WERI-Rb-1 (cell line): Measurements from ENCODE around the gene ZBTB38.

Experiments used
- DNase-seq: peaks from one replicate; pipeline ENCODE4 v3.0.0-alpha.2; 2020
- H3K27ac ChIP-seq: fragments of 250-450 bp; sonication (Bioruptor Pico); 2 replicates; pipeline ENCODE4 v1.5.1; 2020; ENCODE audit warnings: mild to moderate bottlenecking, moderate library complexity
- H3K27me3 ChIP-seq: fragments of 250-450 bp; sonication (Bioruptor Pico); 2 replicates; pipeline ENCODE4 v1.5.1; 2021; ENCODE audit warnings: mild to moderate bottlenecking, low read depth, moderate library complexity; ENCODE audit not compliant: insufficient read depth, severe bottlenecking
- H3K36me3 ChIP-seq: fragments of 250-450 bp; sonication (Bioruptor Pico); 2 replicates; pipeline ENCODE4 v1.5.1; 2020; ENCODE audit warnings: mild to moderate bottlenecking, moderate library complexity
- H3K4me3 ChIP-seq: 2 replicates; pipeline ENCODE4 v1.5.1; 2011; ENCODE audit warnings: low read depth, mild to moderate bottlenecking, control low read depth, low read length
- H3K9me3 ChIP-seq: fragments of 250-450 bp; sonication (Bioruptor Pico); 2 replicates; pipeline ENCODE4 v1.5.1; 2021; ENCODE audit warnings: mild to moderate bottlenecking, moderate library complexity; ENCODE audit not compliant: severe bottlenecking
- TF ChIP-seq, protein P1 (sequence below): IDR thresholded peaks from 2 replicates; pipeline ENCODE4 v1.5.1; 2011; ENCODE audit warnings: low read depth, mild to moderate bottlenecking, control low read depth, inconsistent platforms, low read length

The ZBTB38 gene

GRCh38 chr3:141372656-141373055 lies 4.4 kb downstream of the ZBTB38 start:
- TF ChIP-seq, protein P1, sequence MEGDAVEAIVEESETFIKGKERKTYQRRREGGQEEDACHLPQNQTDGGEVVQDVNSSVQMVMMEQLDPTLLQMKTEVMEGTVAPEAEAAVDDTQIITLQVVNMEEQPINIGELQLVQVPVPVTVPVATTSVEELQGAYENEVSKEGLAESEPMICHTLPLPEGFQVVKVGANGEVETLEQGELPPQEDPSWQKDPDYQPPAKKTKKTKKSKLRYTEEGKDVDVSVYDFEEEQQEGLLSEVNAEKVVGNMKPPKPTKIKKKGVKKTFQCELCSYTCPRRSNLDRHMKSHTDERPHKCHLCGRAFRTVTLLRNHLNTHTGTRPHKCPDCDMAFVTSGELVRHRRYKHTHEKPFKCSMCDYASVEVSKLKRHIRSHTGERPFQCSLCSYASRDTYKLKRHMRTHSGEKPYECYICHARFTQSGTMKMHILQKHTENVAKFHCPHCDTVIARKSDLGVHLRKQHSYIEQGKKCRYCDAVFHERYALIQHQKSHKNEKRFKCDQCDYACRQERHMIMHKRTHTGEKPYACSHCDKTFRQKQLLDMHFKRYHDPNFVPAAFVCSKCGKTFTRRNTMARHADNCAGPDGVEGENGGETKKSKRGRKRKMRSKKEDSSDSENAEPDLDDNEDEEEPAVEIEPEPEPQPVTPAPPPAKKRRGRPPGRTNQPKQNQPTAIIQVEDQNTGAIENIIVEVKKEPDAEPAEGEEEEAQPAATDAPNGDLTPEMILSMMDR, result no peak
- H3K36me3 ChIP-seq, result no peaks in the 10 kb centered on the region
- no peak overlapping the region for H3K4me3 ChIP-seq
- H3K27ac ChIP-seq, result no peak overlapping the region
- no peak for DNase-seq
- H3K27me3 ChIP-seq, result no peaks in the 10 kb centered on the region
- no peaks in the 10 kb centered on the region for H3K9me3 ChIP-seq

DNA sequence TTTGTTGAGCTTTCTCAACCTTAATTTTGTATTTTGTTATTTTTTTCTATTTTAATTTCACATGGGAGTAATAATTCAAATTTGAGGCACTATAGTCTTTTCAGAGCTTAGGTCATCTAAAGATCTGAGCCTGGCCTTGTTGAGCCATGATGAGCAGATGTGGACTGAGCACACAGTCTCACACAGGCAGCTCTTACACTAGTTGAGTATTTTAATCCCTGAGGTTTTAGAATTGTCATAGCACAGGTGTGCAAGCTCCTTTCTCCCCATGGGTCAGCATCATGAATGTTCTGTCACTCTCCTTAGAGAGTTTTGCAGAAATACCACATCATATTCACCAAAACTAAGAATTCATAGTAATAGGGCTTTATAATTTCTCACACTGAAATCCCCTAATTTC lies 4.9 kb downstream of the ZBTB38 start:
- H3K27ac ChIP-seq, result no peak overlapping the region
- TF ChIP-seq, protein P1, result no peak
- H3K4me3 ChIP-seq, result no peak overlapping the region
- no peaks in the 10 kb centered on the region for H3K27me3 ChIP-seq
- no peaks in the 10 kb centered on the region for H3K9me3 ChIP-seq
- DNase-seq, result peak; percentile 26
- no peaks in the 10 kb centered on the region for H3K36me3 ChIP-seq

- TF ChIP-seq, protein P1, result no peak
- DNase-seq, result no peak
- H3K9me3 ChIP-seq, result peaks cover 5% of the 10 kb centered on the region
- no peak overlapping the region for H3K27ac ChIP-seq
- H3K27me3 ChIP-seq, result no peaks in the 10 kb centered on the region
- no peaks in the 10 kb centered on the region for H3K36me3 ChIP-seq
- H3K4me3 ChIP-seq, result no peak overlapping the region
Observed at GRCh38 chr3:141373768-141374526, 5.6 kb downstream of the ZBTB38 start.

- TF ChIP-seq, protein P1, result no peak
- no peaks in the 10 kb centered on the region for H3K27me3 ChIP-seq
- H3K4me3 ChIP-seq, result no peak overlapping the region
- no peaks in the 10 kb centered on the region for H3K36me3 ChIP-seq
- peaks cover 5% of the 10 kb centered on the region for H3K9me3 ChIP-seq
- DNase-seq, result no peak
- no peak overlapping the region for H3K27ac ChIP-seq
Observed at GRCh38 chr3:141375381-141376301, 7.3 kb downstream of the ZBTB38 start.

- no peak for DNase-seq
- H3K36me3 ChIP-seq, result no peaks in the 10 kb centered on the region
- peaks cover 5% of the 10 kb centered on the region for H3K9me3 ChIP-seq
- TF ChIP-seq, protein P1, result no peak
- no peaks in the 10 kb centered on the region for H3K27me3 ChIP-seq
- no peak overlapping the region for H3K27ac ChIP-seq
- H3K4me3 ChIP-seq, result no peak overlapping the region
Observed at GRCh38 chr3:141377377-141377776, 9.1 kb downstream of the ZBTB38 start.
